HepG2 (cell line): ENCODE results near the gene LENEP. TPM values are rescaled to one million over a fixed set of nuclear protein-coding genes. Genes with fewer than 3 reads are reported as not detected.

Experiments
- ATAC-seq: fragments of 200-7000 bp; cut with Tn5 transposase; 3 replicates; pipeline ENCODE4 v1.9.1; 2020; ENCODE audit warnings: mild to moderate bottlenecking, moderate library complexity
- BruUV-seq: library from RNA; stranded (reverse); fragments of 400-500 nt; replicated peaks from 2 replicates; lab custom pipeline; 2021; lab: Mats Ljungman, UMichigan
- CTCF ChIA-PET: fragments of 300-600 bp; formaldehyde crosslinking; extraction: SDS; loops from one replicate; lab custom pipeline; 2021; ENCODE audit warnings: low total read pairs, inconsistent platforms, low intra/inter-chr PET ratio; lab: Yijun Ruan, JAX
- POLR2A ChIA-PET: fragments of 350-600 bp; sonication (Branson Sonifier 250); formaldehyde crosslinking; loops from one replicate; lab custom pipeline; 2020; ENCODE audit warnings: antibody characterized with exemption, inconsistent platforms; lab: Yijun Ruan, JAX
- DNase-seq: peaks from one replicate; pipeline ENCODE4 v3.0.0-alpha.2; 2015; ENCODE audit warnings: low spot score
- FAIRE-seq: peaks from 3 replicates; lab custom pipeline; 2011; peaks lifted over from hg19 to GRCh38; lab: Jason Lieb, UNC
- H2AFZ ChIP-seq: one replicate; pipeline ENCODE4 v1.6.1; 2011; ENCODE audit warnings: low read length, inconsistent platforms
- H3K27ac ChIP-seq: fragments of 300-600 bp; 3 replicates; pipeline ENCODE4 v1.8.0; 2011; ENCODE audit warnings: mixed run types, mild to moderate bottlenecking, mixed read lengths, low read length, inconsistent platforms; ENCODE audit not compliant: insufficient read depth; ENCODE audit errors: extremely low read length
- H3K27me3 ChIP-seq, 2 experiments: fragments of 200-600 bp in 1 of 2; 2 replicates in 1 of 2; 3 replicates in 1 of 2; pipeline versions ENCODE4 v1.6.0 to v1.8.0; 2011; ENCODE audit warnings: low read length in 2 of 2, mild to moderate bottlenecking in 2 of 2, moderate library complexity in 2 of 2, inconsistent platforms in 1 of 2; ENCODE audit not compliant: insufficient read depth in 2 of 2, control insufficient read depth in 1 of 2
- H3K36me3 ChIP-seq, 2 experiments: fragments of 200-600 bp in 1 of 2; replicated peaks in 1 of 2; 2 replicates in 1 of 2; 3 replicates in 1 of 2; pipeline versions ENCODE4 v1.5.1 to v1.8.0; 2011; ENCODE audit warnings: low read length in 2 of 2, inconsistent platforms in 1 of 2; ENCODE audit not compliant: insufficient read depth in 2 of 2, control insufficient read depth in 1 of 2
- H3K4me1 ChIP-seq: 2 replicates; pipeline ENCODE4 v1.5.1; 2012; ENCODE audit warnings: low read length, inconsistent platforms; ENCODE audit not compliant: insufficient read depth
- H3K4me2 ChIP-seq: 2 replicates; pipeline ENCODE4 v1.6.0; 2011; ENCODE audit warnings: low read depth, low read length, inconsistent platforms
- H3K4me3 ChIP-seq, 3 experiments: fragments of 200-600 bp in 1 of 3; sonication (generic), shearing (Covaris generic) in 1 of 3; replicated peaks in 1 of 3; 2 replicates each; pipeline ENCODE4 v1.5.1; 2011 to 2016; ENCODE audit warnings: low read length in 3 of 3, inconsistent platforms in 2 of 3, low read depth in 2 of 3, mild to moderate bottlenecking in 2 of 3, control low read depth in 1 of 3, mixed read lengths in 1 of 3; ENCODE audit not compliant: insufficient read depth in 1 of 3
- H3K79me2 ChIP-seq: one replicate; pipeline ENCODE4 v1.6.1; 2011; ENCODE audit warnings: low read length, inconsistent platforms; ENCODE audit not compliant: insufficient read depth
- H3K9ac ChIP-seq: 2 replicates; pipeline ENCODE4 v1.6.0; 2011; ENCODE audit warnings: mild to moderate bottlenecking, low read depth, low read length, inconsistent platforms; ENCODE audit not compliant: insufficient read depth
- H3K9me3 ChIP-seq: 2 replicates; pipeline ENCODE4 v1.5.1; 2012; ENCODE audit warnings: mild to moderate bottlenecking, low read length
- H4K20me1 ChIP-seq: 2 replicates; pipeline ENCODE4 v1.6.0; 2011; ENCODE audit warnings: inconsistent platforms, mild to moderate bottlenecking, low read length, moderate library complexity; ENCODE audit not compliant: insufficient read depth
- DPF2 ChIP-seq: sonication (generic); formaldehyde crosslinking; IDR thresholded peaks from 2 replicates; pipeline ENCODE4 v1.4.0; 2020; ENCODE audit warnings: mild to moderate bottlenecking, low read depth, missing genetic modification reagents, borderline replicate concordance
- KMT2A ChIP-seq: sonication (generic); formaldehyde crosslinking; IDR thresholded peaks from 2 replicates; pipeline ENCODE4 v1.4.0; 2020; ENCODE audit warnings: missing genetic modification reagents
- MXD4 ChIP-seq: IDR thresholded peaks from 2 replicates; pipeline ENCODE4 v1.6.1; 2016; ENCODE audit warnings: mild to moderate bottlenecking, missing biosample characterization, missing genetic modification reagents
- RNF2 ChIP-seq: fragments of 450-650 bp; conservative IDR thresholded peaks from 2 replicates; pipeline ENCODE4 v1.6.1; 2016; ENCODE audit warnings: low read depth
- ZNF24 ChIP-seq: fragments of 450-650 bp; IDR thresholded peaks from 2 replicates; pipeline ENCODE4 v1.6.1; 2017; ENCODE audit warnings: antibody characterized with exemption, mild to moderate bottlenecking
- ZNF878 ChIP-seq: sonication (generic); formaldehyde crosslinking; IDR thresholded peaks from 2 replicates; pipeline ENCODE4 v1.8.1; 2023; ENCODE audit warnings: mild to moderate bottlenecking, missing genetic modification reagents, moderate library complexity
- WGBS: methylation state at CpG from one replicate; pipeline ENCODE4 v1.1.6; 2017; ENCODE audit warnings: low lambda C conversion rate; 5-methylcytosine and 5-hydroxymethylcytosine counted together
- in situ Hi-C: cut with HindIII; loops from 2 replicates; pipeline ENCODE4 v1.10.0; 2017; ENCODE audit warnings: low pct_unique_long_range_greater_than_20kb; ENCODE audit not compliant: extremely low pct_ligation_motif_present
- intact Hi-C: fragments of 100-400 bp; cut with micrococcal nuclease; formaldehyde crosslinking; loops from one replicate; pipeline ENCODE4 v1.10.0; 2022; ENCODE audit not compliant: unreplicated experiment
- polyA plus RNA-seq, 8 experiments: library from polyadenylated mRNA; depleted of rRNA in 3 of 8; stranded (reverse) in 7 of 8; unstranded in 1 of 8; fragments of >200 nt; fragmentation: Illumina TruSeq in 4 of 8; extraction: Trizol in 4 of 8; gene quantifications; 2 replicates each; pipeline versions ENCODE4 v1.2.1 to v1.2.3, GENCODE V29; 2011 to 2016; ENCODE audit warnings: low read depth in 4 of 8, missing spikeins in 1 of 8, mixed read lengths in 1 of 8; ENCODE audit not compliant: insufficient read depth in 1 of 8
- total RNA-seq, 5 experiments: library from RNA; depleted of rRNA; stranded (reverse); fragments of >200 nt; fragmentation: Illumina TruSeq; extraction: Trizol; gene quantifications; 2 replicates each; pipeline ENCODE4 v1.2.3, GENCODE V29; 2016; ENCODE audit warnings: low read depth in 1 of 5
- TF ChIP-seq, protein P1 (sequence below): sonication (generic); formaldehyde crosslinking; IDR thresholded peaks from 2 replicates; pipeline ENCODE4 v1.9.0; 2021; ENCODE audit warnings: missing genetic modification reagents, mild to moderate bottlenecking, borderline replicate concordance
- TF ChIP-seq, protein P2 (sequence below), 2 experiments: IDR thresholded peaks; 2 replicates each; pipeline ENCODE4 v1.6.1; 2011 to 2012; ENCODE audit warnings: low read length in 2 of 2, borderline replicate concordance in 1 of 2, low read depth in 1 of 2, mild to moderate bottlenecking in 1 of 2, moderate library complexity in 1 of 2

LENEP gene
- total and polyA plus RNA-seq, 2 of the 13 experiments (the other 11 are each of a cell fraction or from before 2014, with no cell fraction given) = 0.29 TPM; not detected in 1

DNA sequence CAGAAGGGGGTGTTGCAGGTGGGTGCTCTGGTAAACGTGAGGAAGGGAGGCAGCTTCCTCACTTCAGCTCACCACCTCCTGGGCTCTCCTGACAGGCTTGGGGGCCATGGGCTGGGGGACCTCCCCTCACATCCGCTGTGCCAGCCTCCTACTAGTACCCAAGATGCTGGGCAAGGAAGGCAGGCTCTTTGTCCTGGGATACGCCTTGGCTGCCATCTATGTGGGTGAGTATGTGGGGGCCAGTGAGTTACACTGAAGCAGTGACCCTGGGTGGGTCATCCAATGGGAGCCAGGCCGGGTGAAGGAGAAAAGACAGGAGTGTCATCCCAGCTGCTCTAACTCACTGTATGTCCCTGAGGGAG is 45.9 kb downstream of the LENEP start:
- ChIA-PET POLR2A (interaction anchor here (0.9 kb wide), 1 partner anchor 9 kb away, joined by 3 read pairs; no protein-coding TSS in a partner anchor), CTCF (no interaction called here)
- ATAC-seq (no peak), FAIRE-seq (no peak), DNase-seq (no peak)
- no peak for TF ChIP-seq ZNF24
- no peak for TF ChIP-seq ZNF878 (CRISPR knock-in tag)
- TF ChIP-seq RNF2 = no peak
- no peak for TF ChIP-seq MXD4 (CRISPR knock-in tag)
- TF ChIP-seq DPF2 (CRISPR knock-in tag) = no peak
- TF ChIP-seq KMT2A (CRISPR knock-in tag) = no peak
- 33% methylated on average over 3 of the region's 4 CpGs for WGBS
- intact Hi-C loops (no loop called here), in situ Hi-C loops (no loop called here)
- peaks cover 11 to 46% of the 10 kb centered on the region in 2 experiments for H3K27me3 ChIP-seq
- H3K79me2 ChIP-seq = no peaks in the 10 kb centered on the region
- no peaks in the 10 kb centered on the region for H4K20me1 ChIP-seq
- H2AFZ ChIP-seq = no peak overlapping the region
- no peak overlapping the region for H3K27ac ChIP-seq
- no peak overlapping the region for H3K4me3 ChIP-seq
- H3K4me2 ChIP-seq = no peak overlapping the region
- no peaks in the 10 kb centered on the region for H3K9me3 ChIP-seq
- BruUV-seq = no TSS peak
- H3K36me3 ChIP-seq = no peaks in the 10 kb centered on the region
- H3K4me1 ChIP-seq = peaks cover 41% of the 10 kb centered on the region
- H3K9ac ChIP-seq = no peak overlapping the region

DNA sequence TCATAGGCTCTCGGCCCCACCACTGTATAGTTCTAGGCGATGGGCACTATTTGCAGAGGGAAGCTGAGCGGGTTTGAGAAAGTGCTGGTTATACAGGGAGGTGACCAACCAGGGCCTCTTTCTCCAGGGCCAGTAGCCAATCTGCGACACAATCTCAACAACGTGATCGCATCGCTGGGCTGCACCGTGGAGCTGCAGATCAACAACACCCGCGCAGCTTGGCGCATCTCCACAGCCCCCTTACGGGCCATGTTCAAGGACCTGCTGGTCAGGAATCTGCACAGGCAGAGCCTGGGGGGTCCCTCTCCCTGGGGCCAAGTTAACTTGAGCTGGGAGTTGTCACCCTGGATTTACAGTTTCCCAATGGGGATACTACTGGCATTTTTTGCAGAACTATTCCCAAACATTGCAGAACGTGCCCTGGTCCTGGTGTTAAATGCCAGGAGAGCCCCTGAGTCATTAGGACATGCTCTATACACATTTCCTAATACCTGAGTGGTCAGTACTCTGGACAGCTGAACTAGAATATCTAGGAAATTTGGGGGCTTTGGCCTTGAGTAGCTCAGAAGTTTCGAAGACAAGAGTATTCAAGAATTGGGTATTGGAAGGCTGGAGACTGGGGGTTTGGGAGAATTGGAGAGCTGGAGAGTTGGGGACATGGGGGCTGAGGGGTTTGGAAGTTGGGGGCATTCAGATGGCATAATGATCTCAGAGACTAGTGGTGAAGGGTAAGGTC is 47.1 kb downstream of the LENEP start:
- DNase-seq (no peak), FAIRE-seq (no peak), ATAC-seq (no peak)
- Histone ChIP-seq H3K4me2 (no peak overlapping the region), H3K4me3 (no peak overlapping the region), H4K20me1 (no peaks in the 10 kb centered on the region), H3K36me3 (no peaks in the 10 kb centered on the region), H2AFZ (no peak overlapping the region), H3K9ac (no peak overlapping the region), H3K27ac (no peak overlapping the region), H3K4me1 (peaks cover 51% of the 10 kb centered on the region), H3K27me3 (peaks cover 11 to 35% of the 10 kb centered on the region in 2 experiments), H3K9me3 (no peaks in the 10 kb centered on the region), H3K79me2 (no peaks in the 10 kb centered on the region)
- TF ChIP-seq, protein P1, sequence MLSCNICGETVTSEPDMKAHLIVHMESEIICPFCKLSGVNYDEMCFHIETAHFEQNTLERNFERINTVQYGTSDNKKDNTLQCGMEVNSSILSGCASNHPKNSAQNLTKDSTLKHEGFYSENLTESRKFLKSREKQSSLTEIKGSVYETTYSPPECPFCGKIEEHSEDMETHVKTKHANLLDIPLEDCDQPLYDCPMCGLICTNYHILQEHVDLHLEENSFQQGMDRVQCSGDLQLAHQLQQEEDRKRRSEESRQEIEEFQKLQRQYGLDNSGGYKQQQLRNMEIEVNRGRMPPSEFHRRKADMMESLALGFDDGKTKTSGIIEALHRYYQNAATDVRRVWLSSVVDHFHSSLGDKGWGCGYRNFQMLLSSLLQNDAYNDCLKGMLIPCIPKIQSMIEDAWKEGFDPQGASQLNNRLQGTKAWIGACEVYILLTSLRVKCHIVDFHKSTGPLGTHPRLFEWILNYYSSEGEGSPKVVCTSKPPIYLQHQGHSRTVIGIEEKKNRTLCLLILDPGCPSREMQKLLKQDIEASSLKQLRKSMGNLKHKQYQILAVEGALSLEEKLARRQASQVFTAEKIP (CRISPR knock-in tag) = no peak
- TF ChIP-seq, protein P2, sequence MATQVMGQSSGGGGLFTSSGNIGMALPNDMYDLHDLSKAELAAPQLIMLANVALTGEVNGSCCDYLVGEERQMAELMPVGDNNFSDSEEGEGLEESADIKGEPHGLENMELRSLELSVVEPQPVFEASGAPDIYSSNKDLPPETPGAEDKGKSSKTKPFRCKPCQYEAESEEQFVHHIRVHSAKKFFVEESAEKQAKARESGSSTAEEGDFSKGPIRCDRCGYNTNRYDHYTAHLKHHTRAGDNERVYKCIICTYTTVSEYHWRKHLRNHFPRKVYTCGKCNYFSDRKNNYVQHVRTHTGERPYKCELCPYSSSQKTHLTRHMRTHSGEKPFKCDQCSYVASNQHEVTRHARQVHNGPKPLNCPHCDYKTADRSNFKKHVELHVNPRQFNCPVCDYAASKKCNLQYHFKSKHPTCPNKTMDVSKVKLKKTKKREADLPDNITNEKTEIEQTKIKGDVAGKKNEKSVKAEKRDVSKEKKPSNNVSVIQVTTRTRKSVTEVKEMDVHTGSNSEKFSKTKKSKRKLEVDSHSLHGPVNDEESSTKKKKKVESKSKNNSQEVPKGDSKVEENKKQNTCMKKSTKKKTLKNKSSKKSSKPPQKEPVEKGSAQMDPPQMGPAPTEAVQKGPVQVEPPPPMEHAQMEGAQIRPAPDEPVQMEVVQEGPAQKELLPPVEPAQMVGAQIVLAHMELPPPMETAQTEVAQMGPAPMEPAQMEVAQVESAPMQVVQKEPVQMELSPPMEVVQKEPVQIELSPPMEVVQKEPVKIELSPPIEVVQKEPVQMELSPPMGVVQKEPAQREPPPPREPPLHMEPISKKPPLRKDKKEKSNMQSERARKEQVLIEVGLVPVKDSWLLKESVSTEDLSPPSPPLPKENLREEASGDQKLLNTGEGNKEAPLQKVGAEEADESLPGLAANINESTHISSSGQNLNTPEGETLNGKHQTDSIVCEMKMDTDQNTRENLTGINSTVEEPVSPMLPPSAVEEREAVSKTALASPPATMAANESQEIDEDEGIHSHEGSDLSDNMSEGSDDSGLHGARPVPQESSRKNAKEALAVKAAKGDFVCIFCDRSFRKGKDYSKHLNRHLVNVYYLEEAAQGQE (IDR thresholded peaks at IDR 0.05; ENCODE audit: borderline replicate concordance in 1 of 2, low read depth in 1 of 2, low read length in 2 of 2) = peak in 1 of 2 experiments; percentile 52; a peak in 1 of 4 replicates
- 21% methylated on average over 5 of the region's 14 CpGs for WGBS
- no TSS peak for BruUV-seq
- ChIA-PET CTCF (interaction anchor here (0.8 kb wide), 1 partner anchor 23 kb away, joined by 3 read pairs; no protein-coding TSS in a partner anchor), POLR2A (interaction anchor here (1.0 kb wide), 1 partner anchor 44 kb away, joined by 3 read pairs; no protein-coding TSS in a partner anchor)
- intact Hi-C loops = no loop called here
- in situ Hi-C loops = no loop called here
